EL (cell line): ENCODE measurements around the gene CDH6.

Source experiments
- DNase-seq: peaks from one replicate; pipeline ENCODE4 v3.0.0-alpha.2; 2016

CDH6 gene

DNA sequence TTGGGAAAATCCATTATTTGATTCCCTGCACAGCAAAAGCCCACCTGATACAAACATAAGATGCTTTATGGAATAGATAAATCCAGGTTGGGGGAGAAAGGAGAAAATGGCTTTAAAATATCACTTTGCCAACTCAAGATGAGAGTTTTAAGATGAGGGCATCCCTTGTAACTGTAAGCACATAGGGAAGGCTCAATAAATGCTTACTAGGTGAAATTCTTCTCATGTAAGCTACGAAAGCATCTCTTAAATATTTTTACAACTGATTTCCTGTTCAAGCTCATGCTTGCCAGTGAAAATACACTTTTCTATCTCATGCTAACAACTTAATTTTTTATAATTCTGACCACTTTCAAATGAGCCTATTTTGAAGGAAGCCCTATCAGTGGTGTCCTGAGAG lies 11.5 kb downstream of the CDH6 start:
- DNase-seq = no peak

DNA sequence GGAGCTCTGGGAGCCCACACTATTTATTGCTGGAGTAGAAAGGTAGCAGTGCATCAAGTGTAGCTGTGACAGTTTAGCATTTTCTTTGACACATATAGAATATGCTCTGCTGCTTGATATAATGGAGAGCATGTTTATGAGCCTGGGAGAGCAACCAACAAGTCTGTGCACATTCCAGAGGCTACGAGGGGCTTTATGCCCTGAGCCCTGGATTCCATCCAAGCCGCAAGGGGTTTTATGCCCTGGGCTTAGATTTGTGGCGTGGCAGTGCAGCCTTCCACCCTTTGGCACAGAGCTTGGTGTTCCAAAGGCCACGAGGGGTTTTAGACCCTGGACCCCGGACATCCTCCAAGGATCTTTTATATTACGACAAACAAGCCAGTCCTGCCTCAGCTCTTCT lies 14.6 kb downstream of the CDH6 start:
- no peak for DNase-seq

DNA sequence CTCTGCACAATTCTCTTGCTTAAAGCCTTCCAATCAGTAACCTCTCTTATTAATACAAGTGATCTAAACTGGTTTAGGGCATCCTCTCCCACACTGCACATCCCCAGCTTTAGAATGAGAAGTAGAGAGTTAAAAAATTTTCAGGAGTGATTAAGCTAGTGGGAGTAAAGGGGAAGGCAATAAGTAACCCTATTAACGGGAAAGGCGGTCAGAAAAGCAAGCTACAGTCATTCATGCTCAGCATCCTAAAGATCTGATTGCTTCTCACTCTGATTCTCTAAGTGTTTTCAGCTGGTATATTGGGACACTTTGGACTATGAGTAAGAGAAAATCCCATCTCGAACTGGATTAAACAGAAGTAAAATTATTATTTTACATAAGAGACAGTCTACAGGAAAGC lies 15.8 kb downstream of the CDH6 start:
- DNase-seq = no peak

DNA sequence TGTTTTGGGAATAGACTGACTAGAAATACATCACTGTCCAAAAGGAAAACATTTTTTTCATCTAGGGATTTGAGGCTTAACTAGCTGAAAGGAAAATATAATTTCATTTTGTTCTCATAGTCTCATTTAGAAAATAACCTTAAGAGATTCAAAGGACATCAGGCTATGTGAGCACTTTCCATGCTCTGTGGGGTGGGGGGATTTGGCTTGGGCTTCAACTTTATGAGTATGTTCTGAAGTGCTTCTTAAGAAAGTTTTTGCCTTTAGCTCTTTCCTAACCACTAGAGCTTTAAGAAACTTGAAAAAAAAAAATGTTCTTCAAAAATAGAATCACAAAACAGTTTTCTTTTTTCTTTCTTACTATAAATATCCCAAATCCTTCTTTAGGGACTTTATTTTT lies 17.6 kb downstream of the CDH6 start:
- no peak for DNase-seq

DNA sequence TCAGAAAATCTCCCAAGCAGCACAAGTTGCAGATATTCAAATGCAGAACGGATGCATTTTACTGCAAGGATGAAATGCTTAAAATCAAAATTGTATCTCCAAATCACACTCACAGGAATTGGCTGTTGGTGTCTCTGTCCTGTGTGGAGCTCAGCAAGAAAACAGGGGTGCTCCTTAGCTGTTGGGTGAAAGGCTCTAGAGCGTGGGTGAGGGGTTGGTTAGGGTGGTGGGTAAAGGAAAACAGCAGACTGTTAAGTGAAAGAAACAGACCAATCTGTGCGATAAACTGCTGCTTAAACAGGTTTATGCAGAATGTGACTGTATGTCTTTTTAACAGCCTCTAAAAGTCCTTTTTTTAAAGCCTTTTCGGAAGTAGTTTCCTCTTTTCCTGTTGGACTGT lies 19.8 kb downstream of the CDH6 start:
- DNase-seq = no peak

DNA sequence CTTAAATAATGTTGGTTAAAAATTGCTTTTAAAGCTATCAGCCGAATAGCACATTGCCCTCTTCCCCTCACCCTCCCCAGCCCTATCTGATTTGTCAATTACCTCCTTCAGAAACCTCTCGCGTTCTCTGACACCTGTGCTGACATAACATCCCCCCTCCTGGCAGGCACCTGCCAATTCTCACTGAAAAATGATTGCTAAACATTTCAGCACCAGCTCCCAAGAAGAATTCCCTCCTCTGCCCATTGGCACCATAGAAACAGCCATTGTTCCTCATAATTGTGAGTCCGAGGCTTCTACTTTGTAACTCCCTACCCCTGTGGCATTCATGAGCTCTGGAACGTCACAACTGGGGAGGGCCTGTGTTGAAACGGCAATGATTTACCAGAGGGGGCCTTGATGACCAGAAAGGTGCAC lies 20.2 kb downstream of the CDH6 start:
- DNase-seq = no peak

DNA sequence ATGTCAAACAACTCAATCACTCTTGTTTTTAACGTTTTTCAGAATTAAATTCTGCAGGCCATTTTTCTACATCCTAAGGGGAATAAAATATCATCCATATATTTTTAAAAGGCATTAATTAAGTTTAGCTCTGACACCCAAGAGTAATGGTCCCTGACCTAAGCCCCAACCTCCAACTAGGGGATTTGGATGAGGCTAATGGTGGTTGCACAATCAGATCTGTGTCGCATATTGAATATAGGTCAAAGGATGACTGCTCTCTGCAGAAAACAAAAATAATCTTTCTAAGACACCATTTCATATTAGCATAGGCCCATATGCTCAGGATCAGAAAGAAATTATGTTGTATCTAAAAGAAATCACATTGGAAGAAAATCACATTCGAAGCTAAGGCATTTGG lies 20.7 kb downstream of the CDH6 start:
- no peak for DNase-seq

DNA sequence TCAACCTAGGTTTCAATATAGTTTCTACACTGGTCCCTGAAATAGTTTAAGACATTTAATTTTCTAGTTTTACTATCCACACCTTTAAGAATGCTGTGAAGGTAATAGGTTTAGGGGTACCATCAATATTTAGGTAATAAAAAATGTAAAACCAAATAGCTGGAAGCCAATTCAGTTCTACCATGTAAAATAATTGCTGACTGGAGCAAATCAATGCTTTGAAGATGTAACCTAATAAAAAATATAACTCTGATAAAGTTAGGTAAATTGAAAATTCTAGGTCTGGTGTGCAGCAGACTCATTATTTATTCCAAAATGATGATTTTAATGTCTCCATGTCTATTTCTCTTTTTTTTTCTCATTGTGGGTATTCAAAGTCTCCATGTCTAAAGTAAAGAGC lies 21.8 kb downstream of the CDH6 start:
- DNase-seq = no peak

DNA sequence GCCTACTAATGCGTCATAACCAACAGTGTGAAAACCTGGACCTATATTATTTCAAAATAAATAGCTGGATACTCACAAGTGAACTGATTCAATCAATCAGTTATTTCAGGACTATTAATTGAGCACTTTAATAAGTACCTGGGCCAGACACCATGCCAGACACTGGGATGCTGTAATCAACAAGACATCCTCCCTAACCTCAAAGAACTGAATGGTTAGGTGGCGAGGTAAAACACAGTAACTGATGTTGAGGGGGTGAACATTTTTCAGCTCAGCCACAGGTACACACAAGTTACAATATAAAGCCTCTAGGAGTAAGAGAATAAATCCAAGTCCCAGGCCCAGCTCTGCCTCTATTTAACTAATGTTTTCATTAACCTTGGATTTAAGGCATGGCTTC lies 24.0 kb downstream of the CDH6 start:
- DNase-seq = no peak

DNA sequence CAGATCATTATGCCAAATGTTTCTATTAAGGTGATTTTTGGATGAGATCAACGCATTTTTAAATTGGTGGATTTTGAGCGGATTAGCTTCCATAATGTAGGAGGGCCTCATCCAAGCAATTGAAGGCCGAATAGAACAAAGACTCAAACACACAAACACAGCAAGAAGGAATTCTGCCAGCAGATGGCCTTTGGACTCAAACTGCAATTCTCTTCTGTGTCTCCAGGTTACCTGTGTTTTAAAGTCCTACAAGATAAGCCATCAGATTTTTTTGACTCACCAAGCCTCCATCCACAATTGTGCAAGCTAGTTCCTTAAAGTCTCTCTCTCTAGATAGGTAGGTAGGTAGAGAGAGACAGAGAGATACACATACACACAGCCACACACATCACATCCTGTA lies 25.5 kb downstream of the CDH6 start:
- no peak for DNase-seq

DNA sequence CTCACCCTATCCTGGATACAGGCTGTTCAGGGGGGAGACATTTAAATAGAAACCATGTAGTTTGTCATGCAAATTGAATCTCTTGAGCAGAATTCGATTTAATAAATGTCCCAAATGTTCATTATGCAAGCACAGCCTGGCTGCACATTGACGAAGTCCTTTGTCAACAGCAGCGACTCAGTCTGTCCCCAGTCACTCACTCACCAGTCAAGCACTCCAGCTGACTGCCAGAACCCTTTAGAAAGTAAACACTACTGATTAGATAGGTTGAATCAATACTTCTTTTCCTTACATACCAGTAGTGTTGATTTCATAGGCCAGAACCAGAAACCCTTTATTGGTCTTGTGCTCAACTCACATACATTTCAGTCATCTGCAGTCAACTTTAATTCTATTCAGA lies 27.5 kb downstream of the CDH6 start:
- no peak for DNase-seq

DNA sequence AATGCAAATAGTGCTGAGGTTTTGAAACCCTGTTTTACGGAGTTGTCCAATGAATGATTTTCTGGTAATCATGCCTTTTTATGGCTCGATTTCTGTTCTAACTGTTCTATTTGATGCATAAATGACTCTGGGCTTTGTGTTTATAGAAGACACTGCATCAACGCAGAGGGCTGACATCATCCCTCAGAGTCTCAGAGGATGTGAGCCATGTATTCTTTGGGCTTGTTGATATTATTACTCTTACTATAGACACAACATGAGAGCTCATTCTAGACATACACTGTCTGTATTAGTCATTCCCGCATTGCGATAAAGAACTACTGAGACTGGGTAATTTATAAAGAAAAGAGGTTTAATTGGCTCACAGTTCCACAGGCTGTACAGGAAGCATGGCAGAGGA lies 31.6 kb downstream of the CDH6 start:
- DNase-seq = no peak

DNA sequence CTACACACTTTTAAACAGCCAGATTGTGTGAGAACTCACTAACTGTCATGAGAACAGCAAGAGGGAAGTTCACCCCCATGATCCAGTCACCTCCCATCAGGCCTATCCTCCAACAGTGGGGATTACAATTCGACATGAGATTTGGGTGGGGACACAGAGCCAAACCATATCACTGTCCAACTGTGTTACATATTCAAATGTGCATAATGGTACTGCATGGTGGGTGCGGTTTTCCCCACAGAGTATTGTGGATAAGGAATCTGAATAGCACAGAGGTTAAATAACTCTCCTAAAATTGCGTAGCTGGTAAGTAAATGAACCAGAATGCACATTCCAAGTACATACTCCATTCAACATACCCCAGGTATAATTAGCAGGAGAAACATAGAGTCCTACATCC lies 32.1 kb downstream of the CDH6 start:
- no peak for DNase-seq

DNA sequence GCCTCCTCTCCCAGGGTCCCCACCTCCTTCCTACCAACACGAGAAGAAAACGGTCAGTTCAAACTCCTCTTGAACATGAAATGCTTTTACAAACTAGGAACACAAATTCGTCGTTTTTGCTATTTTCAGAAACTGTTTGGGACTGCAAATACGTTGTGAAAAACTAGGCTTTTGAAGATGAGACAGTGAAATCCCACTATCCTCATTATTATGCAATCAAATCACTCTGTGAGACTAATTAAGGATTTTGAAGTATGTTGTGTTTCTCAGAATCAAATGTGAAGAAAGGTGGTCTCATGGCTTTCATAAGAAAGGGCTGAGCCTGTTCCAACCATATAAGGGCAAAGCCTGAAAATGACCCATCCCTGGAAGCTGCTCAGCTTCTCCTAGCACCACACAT lies 33.2 kb downstream of the CDH6 start:
- DNase-seq = no peak

DNA sequence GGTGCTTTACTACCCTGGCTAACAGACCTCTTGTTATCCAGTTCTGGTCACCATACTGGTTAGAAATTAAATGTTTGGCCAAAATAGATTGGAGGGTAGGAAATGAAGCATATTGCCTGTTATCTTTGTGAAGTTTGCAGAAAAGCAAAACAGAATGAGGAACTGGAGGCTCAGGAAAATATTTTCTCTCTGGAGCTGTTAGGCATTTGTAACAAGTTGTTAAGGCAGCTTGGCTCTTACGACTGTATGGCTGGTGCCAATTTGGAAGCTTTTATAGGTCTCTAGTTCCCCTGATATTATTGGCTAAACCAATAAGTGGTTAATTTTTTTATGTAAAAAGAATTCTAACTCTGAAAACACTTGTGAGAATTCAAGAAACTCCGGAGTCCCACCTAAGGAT lies 35.8 kb downstream of the CDH6 start:
- DNase-seq = no peak

DNA sequence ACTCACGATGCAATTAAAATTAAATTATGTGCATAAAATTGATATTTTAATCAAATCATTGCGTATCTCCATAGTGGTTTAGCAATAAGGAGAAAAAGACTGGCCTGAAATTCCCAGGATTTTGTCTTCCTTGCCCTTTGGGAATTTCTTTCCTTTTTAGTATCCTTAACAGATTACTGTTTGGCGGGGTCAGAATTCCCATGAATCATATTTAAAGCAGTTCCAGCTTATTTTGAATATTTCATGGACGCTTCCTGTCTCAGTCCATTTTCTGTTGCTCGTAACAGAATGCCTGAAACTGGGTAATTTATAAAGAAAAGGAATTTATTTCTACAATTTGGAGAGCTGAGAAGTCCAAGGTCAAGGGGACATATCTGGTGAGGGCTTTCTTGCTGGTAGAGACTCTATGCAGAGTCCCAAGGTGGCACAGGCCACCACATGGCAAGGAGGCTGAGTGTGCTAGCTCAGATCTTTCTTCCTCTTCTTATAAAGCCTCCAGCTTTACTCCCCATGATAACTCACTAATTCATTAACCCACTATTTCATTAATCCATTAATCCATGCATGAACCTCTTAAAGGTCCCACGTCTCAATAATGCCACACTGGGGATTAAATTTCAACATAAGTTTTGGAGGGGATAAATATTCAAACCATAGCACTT lies 37.8 kb downstream of the CDH6 start:
- DNase-seq = peak; percentile 9

DNA sequence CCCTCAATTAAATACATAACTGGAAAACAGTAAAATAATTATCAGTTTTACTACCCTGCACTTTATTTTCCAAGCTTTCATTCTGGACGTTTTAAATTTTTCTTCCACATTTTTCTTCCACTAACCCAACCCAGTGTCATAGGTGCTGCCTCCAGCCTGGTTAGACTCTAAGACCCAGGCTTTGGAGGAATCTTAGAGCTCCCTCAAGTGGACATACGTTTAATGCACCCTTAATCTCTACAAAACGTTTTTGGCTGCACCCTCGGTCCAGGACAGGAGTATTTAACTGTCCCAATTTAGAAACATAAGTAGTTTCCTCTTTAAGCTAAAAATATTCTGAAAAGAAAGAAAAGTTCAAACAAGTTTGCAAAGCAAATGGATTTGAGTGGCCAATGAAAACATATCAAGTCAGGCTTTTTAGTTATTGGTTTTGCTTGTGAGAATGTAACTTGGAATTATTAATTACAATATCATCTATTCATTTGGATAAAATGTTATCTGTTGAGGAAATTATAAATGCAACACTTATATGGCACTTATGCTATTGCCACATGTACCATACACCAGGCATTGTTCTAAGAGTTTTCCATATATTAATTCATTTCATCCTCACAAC lies 38.9 kb downstream of the CDH6 start:
- peak; percentile 62 for DNase-seq

DNA sequence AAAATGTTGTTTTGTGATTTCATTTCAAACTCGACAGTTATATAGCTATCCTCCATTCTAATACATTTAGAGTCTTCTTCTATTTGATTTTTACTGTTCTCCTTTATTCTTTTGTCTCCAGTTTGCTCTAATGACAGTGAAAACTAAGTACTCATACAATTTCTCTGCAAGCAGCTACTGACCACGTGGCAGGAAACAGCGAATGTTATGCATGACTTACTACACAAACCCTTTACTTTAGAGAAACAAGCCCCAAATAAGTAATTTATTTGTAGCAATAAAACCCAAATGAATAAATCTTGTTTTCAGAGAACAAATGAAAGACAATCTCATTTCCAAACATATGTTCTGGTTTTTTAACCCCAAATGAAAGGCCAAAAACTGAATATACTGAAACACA lies 41.9 kb downstream of the CDH6 start:
- DNase-seq = peak; percentile 6

DNA sequence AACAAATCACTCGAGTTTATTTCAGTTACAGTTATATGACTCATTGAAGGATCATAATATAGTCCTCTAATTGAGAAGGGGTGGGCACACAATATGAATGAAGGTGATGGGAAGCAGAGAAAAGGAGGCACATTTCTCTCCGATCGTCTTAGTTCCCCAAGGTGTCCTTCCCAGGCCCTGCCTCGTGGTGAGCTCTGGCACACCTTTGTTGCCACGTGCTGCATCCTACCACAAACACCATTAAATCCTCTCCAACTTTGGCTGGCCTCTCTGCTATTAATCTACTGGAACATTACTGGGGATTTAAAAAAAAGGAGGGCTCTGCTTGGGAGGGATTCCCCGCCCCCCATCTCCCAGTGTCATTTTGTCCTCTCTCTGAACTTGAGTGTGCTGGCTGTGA lies 42.9 kb downstream of the CDH6 start:
- DNase-seq = no peak

DNA sequence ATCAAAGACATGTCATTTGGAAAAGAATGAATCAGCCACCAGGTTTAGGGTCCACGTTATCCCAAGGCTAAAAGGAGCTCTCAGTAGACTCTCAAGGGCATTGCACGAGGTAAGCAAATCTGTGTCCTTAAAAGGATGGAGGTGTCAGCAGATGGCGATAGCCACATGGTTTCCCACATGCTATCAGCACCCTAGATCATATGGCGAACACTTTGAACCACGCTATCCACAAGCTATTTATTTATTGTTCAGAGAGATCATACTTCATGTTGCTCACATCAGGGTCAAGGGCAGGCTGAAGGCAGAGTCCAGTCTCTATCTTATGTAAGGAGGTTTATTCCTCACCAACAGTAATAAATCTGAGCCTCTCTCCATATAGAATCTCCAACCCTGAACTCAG lies 43.7 kb downstream of the CDH6 start:
- peak; percentile 34 for DNase-seq

DNA sequence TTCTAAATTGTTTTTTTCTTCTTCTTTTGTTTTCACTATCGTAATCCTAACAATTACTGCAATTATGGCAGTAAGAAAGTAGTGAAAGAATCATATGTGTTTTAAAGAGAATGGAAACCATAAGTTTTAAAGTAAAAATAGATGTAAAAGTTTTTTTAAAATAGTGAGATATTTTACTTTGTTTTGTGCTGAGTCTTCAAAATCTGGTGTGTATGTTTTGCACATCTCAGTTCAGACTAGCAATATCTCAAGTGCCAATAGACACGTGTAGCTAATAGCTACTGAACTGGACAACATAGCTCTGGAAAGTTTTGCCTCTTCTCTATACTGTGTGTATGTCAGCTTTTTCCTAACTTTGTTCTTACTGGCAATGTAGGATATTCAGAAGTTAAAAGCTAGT lies 45.0 kb downstream of the CDH6 start:
- no peak for DNase-seq

DNA sequence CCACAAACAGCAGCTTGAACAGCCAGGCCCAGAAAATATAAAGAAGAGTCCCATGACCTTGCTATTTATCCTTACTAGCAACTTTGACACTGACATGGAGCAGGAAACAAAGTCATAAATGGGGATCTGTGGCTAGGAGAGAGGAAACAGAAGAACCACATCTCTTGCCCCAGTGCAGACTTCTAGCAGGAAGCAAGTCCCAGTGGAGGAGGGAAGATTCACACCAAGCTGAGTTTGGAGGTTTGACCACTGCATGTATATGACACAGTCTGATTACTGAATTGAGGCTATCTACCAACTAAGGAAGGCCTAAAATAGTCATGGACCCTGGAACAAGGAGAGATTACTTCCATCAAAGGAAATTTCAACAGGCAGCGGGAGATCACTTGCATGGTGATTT lies 51.4 kb downstream of the CDH6 start:
- no peak for DNase-seq

DNA sequence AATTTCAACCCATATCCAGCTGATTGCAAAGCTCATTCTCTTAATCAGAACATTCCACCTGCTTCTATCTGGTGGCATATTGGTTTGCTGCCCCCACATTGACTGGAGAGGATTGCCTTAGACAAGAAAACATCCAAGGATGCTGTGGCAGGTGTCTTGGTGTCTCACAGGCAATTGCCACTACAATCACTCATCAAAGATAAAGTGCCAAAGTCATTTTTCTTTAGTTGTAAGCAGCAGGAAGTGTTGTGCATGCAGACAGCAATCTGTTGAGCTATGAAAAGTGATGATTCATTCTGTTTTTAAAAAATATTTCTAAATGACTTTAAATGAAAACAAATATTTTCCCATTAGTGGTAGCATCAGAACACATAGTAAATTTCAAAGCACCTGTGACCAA lies 53.9 kb downstream of the CDH6 start:
- no peak for DNase-seq

DNA sequence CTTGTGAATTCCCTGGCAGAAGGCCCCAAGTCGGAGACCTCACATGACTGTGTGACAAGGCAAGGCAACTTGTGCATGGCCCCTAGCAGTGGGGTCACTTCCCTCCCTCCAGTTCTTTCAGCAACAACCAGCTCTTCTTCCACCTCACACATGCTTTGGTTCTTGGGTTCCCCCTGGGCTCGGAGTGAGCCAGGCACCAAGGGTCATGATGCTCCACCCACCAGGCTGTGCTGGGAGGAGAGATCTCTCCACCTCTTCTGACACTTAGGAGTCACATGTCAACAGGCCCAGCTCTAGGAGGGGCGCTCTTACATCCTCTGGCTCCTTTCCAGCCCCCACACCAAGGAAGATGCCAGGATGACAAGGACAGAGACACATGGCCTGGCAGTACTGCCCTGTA lies 56.7 kb downstream of the CDH6 start:
- DNase-seq = no peak

DNA sequence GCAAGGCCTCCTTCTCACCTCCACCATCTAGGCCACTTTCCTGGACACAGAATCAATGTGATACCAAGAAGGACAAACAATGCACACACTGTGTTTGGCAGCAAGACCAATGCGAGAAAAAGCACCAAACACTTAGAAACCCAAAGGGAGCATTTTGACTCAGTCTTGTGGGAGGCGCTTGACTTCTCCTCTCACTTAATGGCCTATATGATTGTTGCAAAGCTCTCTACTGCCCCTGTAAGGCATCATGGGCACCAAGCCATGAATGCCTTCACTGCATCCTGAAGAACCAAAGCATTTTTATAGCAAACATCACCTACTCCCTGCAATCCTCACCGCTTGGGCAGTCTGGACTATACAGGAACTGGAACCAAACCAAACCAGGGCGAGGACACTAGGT lies 57.5 kb downstream of the CDH6 start:
- no peak for DNase-seq
